ENCODE data around the gene ANKLE1.
"Not testable (repeated sequence)": the region's sequence is repeated elsewhere in the genome, so short reads cannot be mapped to it uniquely, and the experiment has no call there.

Gene ANKLE1

GRCh38 chr19:17248011-17248776, 33.5 kb upstream of the ANKLE1 start:
- no peak for DNase-seq

DNA sequence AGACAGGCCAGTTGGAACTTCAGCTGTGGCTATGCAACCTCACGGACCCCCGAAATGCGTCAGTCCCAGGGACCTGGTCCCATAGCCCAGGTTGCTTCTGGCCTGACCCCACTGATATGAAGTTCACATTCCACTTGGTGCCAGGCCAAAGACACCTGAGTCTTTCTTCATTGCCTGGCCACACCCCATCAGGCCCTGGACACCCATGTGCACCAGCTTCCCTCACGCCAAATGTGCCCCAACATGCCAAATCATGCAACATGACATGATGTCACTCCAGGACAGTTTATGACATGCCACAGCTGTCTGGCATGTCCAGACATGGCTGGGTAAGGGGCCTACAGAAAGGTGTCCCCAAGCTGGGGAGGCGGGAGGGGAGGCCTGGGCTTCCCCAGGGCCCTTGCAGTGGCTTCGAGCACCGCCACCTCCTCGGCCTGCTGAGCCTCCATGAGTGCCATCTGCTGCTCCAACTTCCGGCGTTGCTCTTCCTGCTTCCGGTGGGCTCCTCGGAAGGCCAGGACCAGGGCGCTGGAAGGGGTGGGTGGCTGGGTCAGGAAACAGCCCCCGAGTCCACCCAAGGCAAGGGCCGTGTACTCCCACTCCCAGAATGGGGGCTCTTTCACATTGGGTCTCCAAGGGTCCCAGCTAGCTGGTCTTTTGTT, 31.7 kb upstream of the ANKLE1 start:
- no peak for DNase-seq

- DNase-seq, result no peak
Measured at GRCh38 chr19:17254636-17255035, 27.1 kb upstream of the ANKLE1 start.

DNA sequence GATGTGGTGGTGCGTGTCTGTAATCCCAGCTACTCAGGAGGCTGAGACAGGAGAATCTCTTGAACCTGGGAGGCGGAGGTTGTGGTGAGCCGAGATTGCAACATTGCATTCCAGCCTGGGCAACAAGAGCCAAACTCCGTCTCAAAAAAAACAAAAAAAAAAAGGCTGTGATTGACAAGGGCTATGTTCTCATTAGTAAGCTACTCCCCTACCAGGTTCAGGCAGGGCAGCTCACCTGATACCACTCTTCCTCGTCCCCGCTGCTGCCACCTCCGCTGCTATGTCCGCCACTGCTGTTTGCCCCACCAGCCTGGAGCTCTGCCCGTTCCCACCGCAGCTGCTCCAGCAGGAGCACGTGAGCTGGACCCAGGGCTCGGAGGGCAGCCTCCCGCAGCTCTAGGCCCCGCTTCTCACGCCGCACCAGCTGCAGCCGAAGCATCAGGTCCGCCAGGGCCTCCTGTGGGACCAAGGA, 26.5 kb upstream of the ANKLE1 start:
- no peak for DNase-seq

DNA sequence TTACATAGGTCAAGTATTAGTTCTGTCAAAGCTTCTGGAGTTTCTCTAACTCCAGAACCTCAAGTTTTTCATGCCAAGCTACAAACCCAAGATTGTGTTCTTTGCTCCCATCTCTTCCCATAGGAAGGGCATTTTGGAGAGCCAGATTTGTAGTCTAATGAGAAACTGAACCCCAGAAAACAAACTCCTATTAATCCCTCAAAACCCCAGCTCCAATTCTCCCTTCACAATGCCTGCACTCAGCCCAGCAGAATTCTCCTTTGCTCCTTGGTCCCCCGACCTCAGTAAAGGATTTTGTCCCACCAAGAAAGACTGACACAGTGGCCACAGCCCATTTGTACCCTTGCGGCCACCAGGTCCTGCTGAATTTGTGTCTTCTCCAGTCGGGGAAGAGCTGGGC, 25.6 kb upstream of the ANKLE1 start:
- no peak for DNase-seq

DNA sequence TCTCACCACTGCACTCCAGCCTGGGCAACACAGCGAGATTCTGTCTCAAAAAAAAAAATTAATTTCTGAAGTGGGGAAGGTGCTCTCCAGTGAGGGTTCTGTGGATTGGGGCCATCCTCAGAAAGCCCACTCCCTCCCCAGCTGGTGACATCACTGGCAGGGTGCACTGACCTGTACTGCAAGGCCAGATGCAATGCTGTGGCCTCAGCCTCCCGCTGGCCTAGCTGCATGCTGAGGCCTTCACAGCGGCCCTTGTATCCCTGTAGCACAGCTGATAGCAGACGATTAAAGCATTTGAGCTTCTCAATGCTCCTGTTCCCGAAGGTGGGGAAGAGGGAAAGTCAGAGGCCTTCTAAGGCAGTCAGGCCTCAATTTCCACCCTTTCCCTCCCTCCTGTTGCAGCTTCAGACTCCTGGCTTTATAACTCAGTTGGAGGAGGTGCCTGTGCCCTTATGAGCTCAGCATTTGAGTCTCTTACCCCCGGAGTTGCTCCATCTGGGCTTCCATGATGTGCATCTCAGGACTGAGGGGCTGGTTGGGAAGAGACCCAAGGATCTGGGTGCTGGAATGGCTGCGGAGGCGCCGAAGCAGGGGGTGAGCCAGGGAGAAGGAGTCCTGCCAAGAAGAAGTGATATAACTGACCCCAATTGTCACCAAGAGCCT, 22.5 kb upstream of the ANKLE1 start:
- no peak for DNase-seq

DNA sequence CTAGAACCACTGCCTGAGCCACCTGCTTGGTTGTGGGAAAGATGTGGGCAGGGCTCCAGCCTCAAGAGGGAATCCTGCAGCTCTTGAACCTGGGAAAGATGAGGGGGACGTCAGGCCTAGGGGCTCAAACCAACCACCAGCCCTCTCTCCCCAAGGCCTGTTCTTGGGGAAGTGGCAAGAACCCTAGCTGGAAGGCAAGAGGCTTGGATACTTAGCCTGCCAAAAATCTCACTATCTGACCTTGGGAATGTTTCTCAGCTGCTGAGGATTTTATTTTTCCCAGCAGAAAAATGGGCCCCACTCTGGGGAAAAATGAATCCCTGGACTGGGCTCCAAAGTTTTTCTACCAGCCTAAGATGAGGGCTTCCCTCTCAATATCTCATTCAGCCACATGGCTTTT, 21.8 kb upstream of the ANKLE1 start:
- DNase-seq, result no peak

GRCh38 chr19:17260842-17261325, 20.8 kb upstream of the ANKLE1 start:
- DNase-seq, result peak; percentile 88

- DNase-seq, result no peak
Measured at GRCh38 chr19:17262557-17262956, 19.1 kb upstream of the ANKLE1 start.

DNA sequence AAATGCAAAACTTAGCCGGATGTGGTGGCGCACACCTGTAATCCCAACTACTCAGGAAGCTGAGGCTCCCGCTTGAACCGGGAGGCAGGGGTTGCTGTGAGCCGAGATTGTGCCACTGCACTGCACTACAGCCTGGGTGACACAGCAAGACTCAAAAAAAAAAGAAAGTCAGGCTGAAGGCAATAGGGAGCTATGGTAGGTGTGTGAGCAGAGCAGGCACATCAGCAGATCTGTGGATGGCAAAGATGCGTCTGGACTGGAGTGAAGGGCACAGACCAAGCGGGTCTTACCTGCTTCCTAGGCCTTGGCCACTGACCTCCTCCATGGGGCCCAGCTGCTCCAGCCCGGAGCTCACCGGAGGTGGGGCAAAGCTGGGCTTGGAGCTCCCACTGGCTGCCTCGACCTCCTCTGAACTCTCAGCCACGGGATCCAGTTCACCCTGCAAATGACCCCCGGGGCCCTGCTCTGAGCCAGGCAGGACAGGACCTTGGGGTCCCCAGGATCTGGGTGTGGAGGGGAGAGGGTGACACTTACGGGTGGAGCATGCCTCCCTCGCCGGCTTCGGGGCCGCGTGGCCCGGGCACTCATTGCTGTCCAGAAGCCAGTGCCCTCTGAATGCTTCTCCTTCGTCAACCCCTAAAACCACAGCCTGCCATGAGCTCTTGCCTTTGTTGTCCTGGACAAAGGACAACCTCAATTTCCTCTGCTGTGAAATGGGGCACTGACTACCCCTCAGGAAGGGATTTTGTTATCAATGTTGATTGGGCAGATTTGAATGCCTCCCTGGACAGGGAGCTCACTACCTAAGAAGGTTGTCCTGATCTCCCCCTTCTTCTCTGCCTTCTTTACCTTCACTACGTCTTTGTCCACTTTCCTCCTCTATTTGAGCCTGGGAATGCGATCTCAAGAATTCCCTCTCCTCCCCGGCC, 17.7 kb upstream of the ANKLE1 start:
- no peak for DNase-seq

- DNase-seq, result no peak
Measured at GRCh38 chr19:17264641-17264979, 17.1 kb upstream of the ANKLE1 start, which contains the start of gene USHBP1. Gene USHBP1 (minus strand): TSS chr19:17264745. CDS start chr19:17264299, 446 bp downstream.

DNA sequence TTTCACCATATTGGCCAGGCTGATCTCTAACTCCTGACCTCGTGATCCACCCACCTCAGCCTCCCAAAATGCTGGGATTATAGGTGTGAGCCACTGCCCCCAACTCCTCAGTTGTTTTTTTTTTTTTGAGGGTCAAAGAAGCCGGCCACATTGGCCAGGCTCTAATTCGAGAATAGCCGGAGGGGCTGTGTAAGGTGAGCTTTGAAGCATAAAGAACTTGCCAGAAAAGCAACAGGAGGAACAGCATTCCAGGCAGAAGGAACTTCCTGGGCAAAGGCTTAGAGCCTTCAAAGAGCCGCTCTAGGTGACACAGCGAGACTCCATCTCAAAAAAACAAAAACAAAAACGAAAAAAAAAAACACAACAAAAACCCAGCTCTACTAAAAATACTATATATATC, 15.7 kb upstream of the ANKLE1 start:
- no peak for DNase-seq

- no peak for DNase-seq
Measured at GRCh38 chr19:17266589-17266974, 15.1 kb upstream of the ANKLE1 start.

- DNase-seq, result peak; percentile 98
Measured at GRCh38 chr19:17266975-17267788, 14.5 kb upstream of the ANKLE1 start, which contains the start of gene BABAM1. Gene BABAM1 (plus strand): TSS chr19:17267443. CDS start chr19:17268807, 1,364 bp downstream.

GRCh38 chr19:17268754-17269153, 12.9 kb upstream of the ANKLE1 start:
- no peak for DNase-seq

- not testable (repeated sequence) for DNase-seq
Measured at GRCh38 chr19:17274892-17275291, 6.8 kb upstream of the ANKLE1 start.

- no peak for DNase-seq
Measured at GRCh38 chr19:17275441-17276175, 6.1 kb upstream of the ANKLE1 start.

GRCh38 chr19:17279436-17279835, 2.3 kb upstream of the ANKLE1 start:
- no peak for DNase-seq

DNA sequence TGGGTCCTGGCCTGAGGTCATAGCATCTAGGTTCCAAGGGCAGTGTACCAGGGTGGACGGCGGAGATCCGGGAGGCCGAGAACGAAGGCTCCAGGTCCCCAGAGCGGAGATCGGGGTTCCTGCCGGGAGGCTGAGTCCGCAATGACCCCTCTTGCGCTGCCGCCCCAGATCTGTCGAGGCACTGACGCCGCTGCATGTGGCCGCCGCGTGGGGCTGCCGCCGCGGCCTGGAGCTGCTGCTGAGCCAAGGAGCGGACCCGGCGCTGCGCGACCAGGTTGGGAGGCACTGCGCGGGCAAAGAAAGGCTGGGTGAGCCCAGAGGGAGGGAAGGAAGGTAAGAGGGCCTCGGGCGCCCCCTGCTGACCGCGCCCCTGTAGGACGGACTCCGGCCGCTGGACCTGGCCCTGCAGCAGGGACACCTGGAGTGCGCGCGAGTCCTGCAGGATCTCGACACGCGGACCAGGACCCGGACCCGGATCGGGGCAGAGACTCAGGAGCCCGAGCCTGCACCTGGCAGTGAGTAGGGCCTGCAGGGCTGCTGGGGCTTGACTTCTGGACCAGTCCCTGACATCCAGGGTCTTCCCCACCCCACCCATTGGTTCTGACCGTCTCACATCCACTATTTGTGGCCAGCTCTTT, 906 bp downstream of the ANKLE1 start:
- DNase-seq, result peak; percentile 77

DNA sequence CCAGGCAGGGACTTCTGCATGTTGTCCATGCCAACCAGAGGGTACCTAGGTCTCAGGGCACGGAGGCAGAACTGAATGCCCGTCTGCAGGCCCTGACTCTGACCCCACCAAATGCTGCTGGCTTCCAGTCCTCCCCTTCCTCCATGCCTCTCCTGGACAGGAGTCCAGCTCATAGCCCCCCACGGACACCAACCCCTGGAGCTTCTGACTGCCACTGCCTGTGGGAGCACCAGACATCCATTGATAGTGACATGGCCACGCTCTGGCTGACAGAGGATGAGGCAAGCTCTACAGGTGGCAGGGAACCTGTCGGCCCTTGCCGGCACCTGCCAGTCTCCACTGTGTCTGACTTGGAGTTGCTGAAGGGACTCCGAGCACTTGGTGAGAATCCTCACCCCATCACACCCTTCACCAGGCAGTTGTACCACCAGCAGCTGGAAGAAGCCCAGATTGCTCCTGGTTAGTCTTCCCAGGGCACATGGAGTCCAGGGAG, 1.8 kb downstream of the ANKLE1 start:
- DNase-seq, result no peak
